Activated CD4-positive, CD25-positive, alpha-beta regulatory T cell treated with anti-CD3 and anti-CD28 coated beads, Interleukin-2, amount 50 U/mL, for 72 hours (primary cell): Measurements from ENCODE around the gene ASPHD1.

Experiments
- DNase-seq: peaks from one replicate; pipeline ENCODE4 v3.0.0; 2021

The ASPHD1 gene

GRCh38 chr16:29943846-29944799 is 43.8 kb downstream of the ASPHD1 start:
- no peak for DNase-seq

DNA sequence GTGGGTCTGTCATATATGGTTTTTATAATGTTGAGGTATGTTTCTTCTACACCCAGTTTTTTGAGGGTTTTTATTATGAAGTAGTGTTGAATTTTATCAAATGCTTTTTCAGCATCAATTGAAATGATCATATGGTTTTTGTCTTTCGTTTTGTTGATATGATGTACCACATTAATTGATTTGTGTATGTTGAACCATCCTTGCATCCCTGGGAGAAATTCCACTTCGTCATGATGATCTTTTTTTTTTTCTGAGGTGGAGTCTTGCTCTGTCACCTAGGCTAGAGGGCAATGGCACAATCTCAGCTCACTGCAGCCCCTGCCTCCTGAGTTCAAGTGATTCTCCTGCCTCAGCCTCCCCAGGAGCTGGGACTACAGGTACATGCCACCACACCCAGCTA is 47.6 kb downstream of the ASPHD1 start:
- DNase-seq: no peak

GRCh38 chr16:29950806-29951461 is 50.6 kb downstream of the ASPHD1 start:
- no peak for DNase-seq

DNA sequence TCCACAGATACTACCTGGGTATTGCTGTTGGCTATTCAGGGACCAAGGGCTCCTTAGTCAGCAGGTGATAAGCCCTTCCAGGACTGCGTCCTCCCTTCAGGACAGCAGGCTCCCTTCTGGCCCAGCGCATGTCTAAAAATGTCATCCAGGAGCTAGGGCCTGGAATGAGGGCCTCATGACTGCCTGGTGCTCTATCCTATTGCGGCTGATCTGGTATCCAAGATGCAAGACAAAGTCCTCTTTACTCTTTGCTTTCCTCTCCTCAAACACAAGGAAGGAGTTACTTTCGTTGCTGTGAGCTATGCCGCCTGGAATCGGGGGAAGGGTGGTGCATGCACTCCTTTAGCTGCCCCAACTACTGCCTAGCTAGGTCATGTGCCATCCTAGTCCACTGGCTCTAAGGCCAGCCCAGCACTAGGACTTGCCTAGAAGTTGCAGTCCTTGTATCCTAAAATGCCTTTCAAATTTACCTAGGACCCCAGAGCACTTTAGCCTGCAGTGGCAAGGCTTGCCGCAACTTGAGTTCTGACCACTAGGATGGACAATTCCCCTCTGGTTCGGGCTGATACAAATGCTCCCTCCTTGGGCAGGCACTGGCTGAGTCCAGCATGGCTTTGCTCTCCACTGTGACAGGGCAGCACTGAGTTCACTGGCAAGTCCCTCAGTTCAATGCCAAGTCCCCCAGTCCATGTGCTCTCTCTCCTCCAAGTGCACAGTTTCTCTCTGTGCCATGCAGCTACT is 51.5 kb downstream of the ASPHD1 start:
- DNase-seq: no peak
